Osteoblast (primary cell): ENCODE measurements around the gene DDX51. TPM values are rescaled to one million over a fixed set of nuclear protein-coding genes. Genes with fewer than 3 reads are reported as not detected.

Experiments used
- DNase-seq: peaks from one replicate; pipeline ENCODE4 v3.0.0; 2011; ENCODE audit warnings: low spot score, mixed read lengths; ENCODE audit not compliant: insufficient read length; ENCODE audit errors: missing footprints
- H2AFZ ChIP-seq: 2 replicates; pipeline ENCODE4 v1.6.0; 2011; ENCODE audit warnings: mild to moderate bottlenecking, low read length
- H3K27ac ChIP-seq: 2 replicates; pipeline ENCODE4 v1.5.1; 2011; ENCODE audit warnings: mild to moderate bottlenecking, low read depth, low read length, moderate library complexity
- H3K27me3 ChIP-seq: 2 replicates; pipeline ENCODE4 v1.6.0; 2012; ENCODE audit warnings: mild to moderate bottlenecking, control low read depth, inconsistent platforms, low read length, moderate library complexity; ENCODE audit not compliant: insufficient read depth
- H3K36me3 ChIP-seq: 2 replicates; pipeline ENCODE4 v1.5.1; 2011; ENCODE audit warnings: mild to moderate bottlenecking, low read length, control low read depth, moderate library complexity; ENCODE audit not compliant: insufficient read depth
- H3K4me1 ChIP-seq: 2 replicates; pipeline ENCODE4 v1.5.1; 2011; ENCODE audit warnings: mild to moderate bottlenecking, low read length, control low read depth, moderate library complexity; ENCODE audit not compliant: insufficient read depth
- H3K4me2 ChIP-seq: 2 replicates; pipeline ENCODE4 v1.6.0; 2011; ENCODE audit warnings: mild to moderate bottlenecking, low read length; ENCODE audit not compliant: insufficient read depth
- H3K4me3 ChIP-seq: fragments of 200-600 bp; sonication (generic); 3 replicates; pipeline ENCODE4 v1.5.1; 2012; ENCODE audit warnings: mild to moderate bottlenecking, low read length, inconsistent platforms; ENCODE audit not compliant: insufficient read depth
- H3K79me2 ChIP-seq: 2 replicates; pipeline ENCODE4 v1.6.0; 2012; ENCODE audit warnings: mild to moderate bottlenecking, low read length, control low read depth, inconsistent platforms; ENCODE audit not compliant: insufficient read depth
- H3K9me3 ChIP-seq: 2 replicates; pipeline ENCODE4 v1.5.1; 2011; ENCODE audit warnings: low read depth, low read length, control low read depth
- H4K20me1 ChIP-seq: 2 replicates; pipeline ENCODE4 v1.6.0; 2012; ENCODE audit warnings: mild to moderate bottlenecking, low read length, control low read depth; ENCODE audit not compliant: insufficient read depth
- total RNA-seq: library from RNA; depleted of rRNA; stranded (reverse); fragments of >200 nt; gene quantifications from 2 replicates; pipeline ENCODE4 v1.2.3, GENCODE V29; 2012
- TF ChIP-seq, protein P1 (sequence below): IDR thresholded peaks from 2 replicates; pipeline ENCODE4 v1.5.1; 2011; ENCODE audit warnings: mild to moderate bottlenecking, low read depth, low read length, moderate library complexity; ENCODE audit errors: extremely low read depth

The DDX51 gene
- total RNA-seq, 1 donor = 6.2 TPM

DNA sequence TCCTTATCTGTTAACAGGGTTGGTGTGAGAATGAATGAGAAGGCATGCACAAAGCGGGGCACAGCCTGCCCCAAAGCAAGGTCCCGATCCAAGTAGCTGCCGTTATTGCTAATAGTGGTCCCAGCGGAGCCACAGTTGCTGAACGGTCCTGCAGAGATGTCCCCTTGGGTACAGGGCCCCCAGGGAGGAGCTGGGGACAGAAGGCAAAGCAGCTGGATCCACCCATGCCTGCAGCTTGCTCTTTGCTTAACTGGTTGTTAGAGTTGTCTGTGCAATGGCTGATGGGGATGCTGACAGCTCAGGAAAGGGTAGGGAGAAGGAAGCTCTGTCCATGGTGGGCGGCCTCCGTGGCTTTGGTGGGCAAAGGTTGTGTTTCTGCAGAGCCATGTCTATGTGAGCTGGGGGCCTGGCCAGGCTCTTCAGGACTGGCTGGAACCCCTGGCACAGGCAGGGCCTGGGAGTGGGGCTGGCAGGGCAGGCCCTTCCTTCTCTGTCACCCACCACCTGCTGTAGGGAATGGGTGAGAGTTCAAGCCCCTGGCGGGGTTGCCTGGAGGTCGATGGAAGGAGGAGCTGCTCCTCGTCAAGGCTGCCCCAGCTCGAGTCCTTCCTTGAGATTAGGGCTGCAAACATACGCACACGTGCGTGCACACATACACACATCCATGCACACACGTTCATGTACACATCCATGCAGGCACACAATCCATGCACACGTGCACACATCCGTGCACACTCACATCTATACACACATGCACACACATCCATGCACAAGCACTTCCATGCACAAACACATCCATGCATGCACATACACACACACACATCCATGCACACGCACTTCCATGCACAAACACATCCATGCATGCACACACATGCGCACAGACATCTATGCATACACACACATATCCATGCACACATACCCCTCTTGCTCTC is 35.6 kb upstream of the DDX51 start:
- H4K20me1 ChIP-seq = no peaks in the 10 kb centered on the region
- no peaks in the 10 kb centered on the region for H3K9me3 ChIP-seq
- TF ChIP-seq, protein P1, sequence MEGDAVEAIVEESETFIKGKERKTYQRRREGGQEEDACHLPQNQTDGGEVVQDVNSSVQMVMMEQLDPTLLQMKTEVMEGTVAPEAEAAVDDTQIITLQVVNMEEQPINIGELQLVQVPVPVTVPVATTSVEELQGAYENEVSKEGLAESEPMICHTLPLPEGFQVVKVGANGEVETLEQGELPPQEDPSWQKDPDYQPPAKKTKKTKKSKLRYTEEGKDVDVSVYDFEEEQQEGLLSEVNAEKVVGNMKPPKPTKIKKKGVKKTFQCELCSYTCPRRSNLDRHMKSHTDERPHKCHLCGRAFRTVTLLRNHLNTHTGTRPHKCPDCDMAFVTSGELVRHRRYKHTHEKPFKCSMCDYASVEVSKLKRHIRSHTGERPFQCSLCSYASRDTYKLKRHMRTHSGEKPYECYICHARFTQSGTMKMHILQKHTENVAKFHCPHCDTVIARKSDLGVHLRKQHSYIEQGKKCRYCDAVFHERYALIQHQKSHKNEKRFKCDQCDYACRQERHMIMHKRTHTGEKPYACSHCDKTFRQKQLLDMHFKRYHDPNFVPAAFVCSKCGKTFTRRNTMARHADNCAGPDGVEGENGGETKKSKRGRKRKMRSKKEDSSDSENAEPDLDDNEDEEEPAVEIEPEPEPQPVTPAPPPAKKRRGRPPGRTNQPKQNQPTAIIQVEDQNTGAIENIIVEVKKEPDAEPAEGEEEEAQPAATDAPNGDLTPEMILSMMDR = no peak
- no peaks in the 10 kb centered on the region for H3K36me3 ChIP-seq
- no peaks in the 10 kb centered on the region for H3K4me1 ChIP-seq
- H2AFZ ChIP-seq = no peak overlapping the region
- H3K4me3 ChIP-seq = no peak overlapping the region
- no peak overlapping the region for H3K27ac ChIP-seq
- peaks cover 31% of the 10 kb centered on the region for H3K27me3 ChIP-seq
- H3K79me2 ChIP-seq = no peaks in the 10 kb centered on the region
- no peak for DNase-seq
- no peak overlapping the region for H3K4me2 ChIP-seq

DNA sequence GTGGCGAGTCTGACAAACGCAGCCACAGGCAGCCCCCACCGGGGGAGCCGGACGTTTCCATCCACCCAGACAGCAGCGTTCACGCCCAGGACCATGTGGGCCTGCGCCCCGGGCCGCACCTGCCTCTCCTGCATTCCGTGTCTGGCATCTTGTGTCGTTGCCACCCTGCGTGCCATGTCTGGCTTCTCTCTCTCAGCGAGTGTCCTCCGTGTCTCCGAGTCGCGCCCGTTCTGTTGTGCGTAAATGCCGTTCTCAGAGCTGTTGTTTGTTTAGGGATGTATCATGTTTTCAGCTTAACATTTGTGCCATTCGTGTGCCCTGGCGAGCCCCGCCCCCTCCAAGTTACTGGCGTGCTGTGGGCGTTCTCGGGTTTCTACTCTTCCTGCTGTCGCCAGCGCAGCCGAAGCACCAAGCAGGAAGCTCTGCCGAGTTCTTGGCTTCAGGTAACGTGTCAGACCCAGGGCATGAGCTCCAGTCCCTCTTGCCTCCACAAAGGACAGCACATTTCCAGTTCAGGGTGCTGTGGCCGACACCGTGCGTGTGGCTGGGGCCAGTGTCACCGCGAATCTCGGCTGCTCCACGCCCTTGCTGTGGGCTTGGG is 34.8 kb upstream of the DDX51 start:
- H3K27ac ChIP-seq = no peak overlapping the region
- H3K79me2 ChIP-seq = no peaks in the 10 kb centered on the region
- no peaks in the 10 kb centered on the region for H3K9me3 ChIP-seq
- H3K4me1 ChIP-seq = no peaks in the 10 kb centered on the region
- no peak for DNase-seq
- peaks cover 28% of the 10 kb centered on the region for H3K27me3 ChIP-seq
- H2AFZ ChIP-seq = no peak overlapping the region
- no peak overlapping the region for H3K4me2 ChIP-seq
- H3K4me3 ChIP-seq = no peak overlapping the region
- TF ChIP-seq, protein P1 = no peak
- H4K20me1 ChIP-seq = no peaks in the 10 kb centered on the region
- H3K36me3 ChIP-seq = no peaks in the 10 kb centered on the region

DNA sequence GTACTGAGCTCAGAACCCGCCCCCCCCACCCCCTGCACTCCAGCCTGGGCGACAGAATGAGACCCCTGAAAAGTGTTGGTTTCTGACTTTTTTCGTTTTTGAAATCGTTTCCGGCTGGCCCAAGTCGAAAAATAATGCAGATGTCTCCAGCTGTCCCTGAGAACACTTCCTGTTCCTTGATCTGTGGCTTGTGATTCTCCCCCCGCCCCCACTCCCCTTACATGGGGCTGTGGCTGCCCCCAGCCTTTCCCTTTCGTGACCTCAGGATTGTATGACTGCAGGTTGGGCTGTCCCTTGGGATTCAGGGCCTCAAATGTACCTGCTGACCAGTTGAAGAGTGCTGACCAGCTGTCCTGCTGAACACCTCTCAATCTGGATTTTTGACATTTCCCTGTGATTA is 34.2 kb upstream of the DDX51 start:
- no peak overlapping the region for H2AFZ ChIP-seq
- H3K4me1 ChIP-seq = no peaks in the 10 kb centered on the region
- no peak overlapping the region for H3K4me2 ChIP-seq
- H4K20me1 ChIP-seq = no peaks in the 10 kb centered on the region
- no peaks in the 10 kb centered on the region for H3K79me2 ChIP-seq
- DNase-seq = no peak
- H3K27ac ChIP-seq = no peak overlapping the region
- no peaks in the 10 kb centered on the region for H3K36me3 ChIP-seq
- no peaks in the 10 kb centered on the region for H3K9me3 ChIP-seq
- H3K27me3 ChIP-seq = peaks cover 22% of the 10 kb centered on the region
- TF ChIP-seq, protein P1 = no peak
- H3K4me3 ChIP-seq = no peak overlapping the region

DNA sequence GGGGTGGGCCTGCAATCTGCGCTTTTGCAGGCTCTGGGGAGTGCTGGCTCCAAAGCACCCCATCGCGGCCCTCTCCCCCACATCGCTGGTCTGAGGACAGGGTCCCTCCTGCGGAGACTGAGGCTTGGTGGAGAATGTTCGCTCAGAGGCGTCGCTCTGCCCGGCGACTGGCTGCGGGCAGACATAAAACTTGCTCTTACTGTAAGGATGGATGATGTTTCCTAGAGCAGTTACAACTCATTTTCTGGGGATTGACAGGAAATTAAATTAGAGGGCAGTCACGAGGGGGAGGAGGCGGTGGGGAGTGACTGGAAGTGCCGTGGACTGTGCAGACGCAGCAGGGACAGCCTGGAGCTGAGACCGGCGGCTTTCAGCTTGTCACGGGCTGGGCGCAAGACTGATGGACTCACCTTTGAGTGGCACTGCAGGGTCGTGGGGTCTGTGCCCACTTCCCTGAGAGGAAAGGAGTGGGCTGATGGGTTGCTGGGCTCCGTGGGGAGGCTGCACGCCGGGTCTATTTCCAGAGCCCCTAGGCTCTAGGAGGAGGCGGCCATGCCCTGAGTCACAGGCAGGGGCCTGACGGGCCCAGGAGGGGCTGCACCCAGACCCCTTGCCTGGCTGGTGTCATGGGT is 32.9 kb upstream of the DDX51 start:
- Histone ChIP-seq H3K27me3 (peaks cover 14% of the 10 kb centered on the region), H3K36me3 (no peaks in the 10 kb centered on the region), H3K4me2 (no peak overlapping the region)

More for the DNA sequence above, 32.9 kb upstream of the DDX51 start:
- Histone ChIP-seq H3K4me1 (no peaks in the 10 kb centered on the region), H3K79me2 (no peaks in the 10 kb centered on the region), H2AFZ (no peak overlapping the region), H3K9me3 (no peaks in the 10 kb centered on the region), H3K4me3 (no peak overlapping the region), H4K20me1 (no peaks in the 10 kb centered on the region), H3K27ac (no peak overlapping the region)
- no peak for DNase-seq
- TF ChIP-seq, protein P1 = no peak
